GM19328 (cell line): ENCODE measurements around the gene NMNAT2.
"Not testable (repeated sequence)": the region's sequence is repeated elsewhere in the genome, so short reads cannot be mapped to it uniquely, and the experiment has no call there.

Experiments used
- ATAC-seq: cut with Tn5 transposase; IDR thresholded peaks from one replicate; pipeline ENCODE4 v1.9.1; 2021; ENCODE audit warnings: mild to moderate bottlenecking, moderate library complexity; ENCODE audit not compliant: unreplicated experiment

NMNAT2 gene

GRCh38 chr1:183267646-183268431 lies 150.3 kb downstream of the NMNAT2 start:
- ATAC-seq: no peak

GRCh38 chr1:183263886-183264602 lies 154.1 kb downstream of the NMNAT2 start:
- ATAC-seq: no peak

GRCh38 chr1:183262628-183263200 lies 155.5 kb downstream of the NMNAT2 start:
- no peak for ATAC-seq

- no peak for ATAC-seq
These were observed 158.3 kb downstream of the NMNAT2 start for GRCh38 chr1:183259924-183260323.

GRCh38 chr1:183255073-183255472 lies 163.1 kb downstream of the NMNAT2 start:
- ATAC-seq: no peak

GRCh38 chr1:183251959-183252450 lies 166.2 kb downstream of the NMNAT2 start:
- ATAC-seq: no peak

- ATAC-seq: no peak
These were observed 166.8 kb downstream of the NMNAT2 start for GRCh38 chr1:183251101-183251958.

- ATAC-seq: no peak
These were observed 168.2 kb downstream of the NMNAT2 start for GRCh38 chr1:183249941-183250452.

- ATAC-seq: no peak
These were observed 169.0 kb downstream of the NMNAT2 start for GRCh38 chr1:183248989-183249691.

GRCh38 chr1:183247931-183248330 lies 170.2 kb downstream of the NMNAT2 start:
- no peak for ATAC-seq

GRCh38 chr1:183247484-183247883 lies 170.7 kb downstream of the NMNAT2 start:
- ATAC-seq: no peak

GRCh38 chr1:183247066-183247465 lies 171.1 kb downstream of the NMNAT2 start:
- ATAC-seq: no peak

GRCh38 chr1:183246436-183246835 lies 171.7 kb downstream of the NMNAT2 start:
- no peak for ATAC-seq

GRCh38 chr1:183245357-183245756 lies 172.8 kb downstream of the NMNAT2 start:
- no peak for ATAC-seq

GRCh38 chr1:183244466-183244865 lies 173.7 kb downstream of the NMNAT2 start:
- ATAC-seq: no peak

- no peak for ATAC-seq
These were observed 174.8 kb downstream of the NMNAT2 start for GRCh38 chr1:183243161-183244050.

- no peak for ATAC-seq
These were observed 175.6 kb downstream of the NMNAT2 start for GRCh38 chr1:183242556-183242955.

GRCh38 chr1:183241471-183241870 lies 176.7 kb downstream of the NMNAT2 start:
- ATAC-seq: no peak

GRCh38 chr1:183240853-183241252 lies 177.3 kb downstream of the NMNAT2 start:
- ATAC-seq: not testable (repeated sequence)
